Endodermal cell (in vitro differentiated cells): ENCODE measurements around the gene ZNF225. TPM values are rescaled to one million over a fixed set of nuclear protein-coding genes. Genes with fewer than 3 reads are reported as not detected.
A peak's percentile ranks its signal among the peaks of the same experiment; 100 is the strongest.
"Not testable (repeated sequence)": the region's sequence is repeated elsewhere in the genome, so short reads cannot be mapped to it uniquely, and the experiment has no call there.

ENCODE experiments used
- DNase-seq: peaks from one replicate; pipeline ENCODE4 v3.0.0-alpha.2; 2017
- H3K27ac ChIP-seq: 2 replicates; pipeline ENCODE4 v1.5.1; 2013; ENCODE audit warnings: mild to moderate bottlenecking, low read depth, low read length, moderate library complexity
- H3K27me3 ChIP-seq: 2 replicates; pipeline ENCODE4 v1.6.1; 2013; ENCODE audit warnings: mild to moderate bottlenecking, low read length, moderate library complexity; ENCODE audit not compliant: insufficient read depth, control insufficient read depth, poor library complexity, severe bottlenecking
- H3K36me3 ChIP-seq: 2 replicates; pipeline ENCODE4 v1.7.0; 2013; ENCODE audit warnings: mild to moderate bottlenecking, low read length, moderate library complexity; ENCODE audit not compliant: control insufficient read depth, insufficient read depth
- H3K4me1 ChIP-seq: one replicate; pipeline ENCODE4 v1.7.0; 2013; ENCODE audit warnings: low read length; ENCODE audit not compliant: control insufficient read depth, insufficient read depth
- H3K4me3 ChIP-seq: 2 replicates; pipeline ENCODE4 v1.5.1; 2013; ENCODE audit warnings: mild to moderate bottlenecking, low read length, moderate library complexity
- H3K9ac ChIP-seq: 2 replicates; pipeline ENCODE4 v1.6.1; 2013; ENCODE audit warnings: mild to moderate bottlenecking, low read length, moderate library complexity; ENCODE audit not compliant: poor library complexity, severe bottlenecking; ENCODE audit errors: extremely low read depth
- H3K9me3 ChIP-seq: 2 replicates; pipeline ENCODE4 v1.6.1; 2013; ENCODE audit warnings: mild to moderate bottlenecking, low read length, moderate library complexity; ENCODE audit not compliant: control insufficient read depth
- H3K27ac Mint-ChIP-seq: 2 replicates; pipeline ENCODE4 v1.8.0; 2020; ENCODE audit warnings: mixed read lengths
- H3K27me3 Mint-ChIP-seq: 2 replicates; pipeline ENCODE4 v1.8.0; 2021; ENCODE audit warnings: mild to moderate bottlenecking, mixed read lengths; ENCODE audit not compliant: insufficient read depth
- H3K36me3 Mint-ChIP-seq: 2 replicates; pipeline ENCODE4 v1.8.0; 2020; ENCODE audit warnings: low read depth, mixed read lengths
- H3K4me1 Mint-ChIP-seq: 2 replicates; pipeline ENCODE4 v1.8.0; 2020; ENCODE audit warnings: mixed read lengths
- H3K4me3 Mint-ChIP-seq: 2 replicates; pipeline ENCODE4 v1.8.0; 2020; ENCODE audit warnings: mild to moderate bottlenecking, moderate library complexity, mixed read lengths
- H3K9me3 Mint-ChIP-seq: 2 replicates; pipeline ENCODE4 v1.8.0; 2020; ENCODE audit warnings: mild to moderate bottlenecking, mixed read lengths
- CTCF ChIP-seq: fragments of 200-600 bp; sonication (generic); conservative IDR thresholded peaks from 2 replicates; pipeline ENCODE4 v1.5.0; 2021; ENCODE audit warnings: antibody characterized with exemption, mild to moderate bottlenecking
- WGBS, 2 experiments: methylation state at CpG; one replicate each; pipeline versions ENCODE4 v1.1.5 to v1.1.7; 2013; ENCODE audit warnings: missing lambda C conversion rate in 2 of 2, mixed read lengths in 1 of 2; ENCODE audit not compliant: insufficient coverage in 1 of 2, insufficient read length in 1 of 2; 5-methylcytosine and 5-hydroxymethylcytosine counted together
- total RNA-seq, 2 donors: library from RNA; stranded (reverse); fragmentation: NEBNext Ultra II Directional in 1 of 2; extraction: Animal tissue kit (Norgen Biotek cat#: 25700) in 1 of 2; gene quantifications; 2 replicates in 1 of 2; 3 replicates in 1 of 2; pipeline ENCODE4 v1.2.1, GENCODE V29; 2021

The ZNF225 gene
- total RNA-seq, 2 donors from 2014 or later = 6.4 to 7.4 TPM

- 11 to 13% methylated on average over 17 to 18 of the region's 18 CpGs for WGBS, 2 experiments
- no peak overlapping the region for H3K27ac ChIP-seq
These were observed 688 bp downstream of the ZNF225 start for GRCh38 chr19:44113784-44114390.

GRCh38 chr19:44121162-44121561 is 8.0 kb downstream of the ZNF225 start:
- not testable (repeated sequence) for H3K27ac Mint-ChIP-seq, H3K27me3 ChIP-seq, H3K4me1 ChIP-seq, H3K27me3 Mint-ChIP-seq, H3K4me1 Mint-ChIP-seq, H3K4me3 ChIP-seq, H3K4me3 Mint-ChIP-seq, H3K9ac ChIP-seq, H3K27ac ChIP-seq, DNase-seq, H3K9me3 ChIP-seq
- peaks cover 41% of the 10 kb centered on the region for H3K36me3 ChIP-seq
- H3K36me3 Mint-ChIP-seq = peaks cover 89% of the 10 kb centered on the region
- peaks cover 26% of the 10 kb centered on the region for H3K9me3 Mint-ChIP-seq
- 90 to 100% methylated on average over 2 to 4 of the region's 4 CpGs for WGBS, 2 experiments

More at GRCh38 chr19:44113784-44114390, 688 bp downstream of the ZNF225 start:
- no peaks in the 10 kb centered on the region for H3K27me3 Mint-ChIP-seq
- no peaks in the 10 kb centered on the region for H3K4me1 ChIP-seq
- peaks cover 3% of the 10 kb centered on the region for H3K4me1 Mint-ChIP-seq
- H3K36me3 ChIP-seq = peaks cover 15% of the 10 kb centered on the region
- peaks cover 8% of the 10 kb centered on the region for H3K9me3 ChIP-seq
- no peak for TF ChIP-seq CTCF
- peak overlapping the region; percentile 97 for H3K4me3 Mint-ChIP-seq
- peak overlapping the region; percentile 60 for H3K9ac ChIP-seq
- no peaks in the 10 kb centered on the region for H3K27me3 ChIP-seq
- peaks cover 51% of the 10 kb centered on the region for H3K36me3 Mint-ChIP-seq
- peaks cover 30% of the 10 kb centered on the region for H3K9me3 Mint-ChIP-seq
- peak; percentile 62 for DNase-seq
- peak overlapping the region; percentile 99 for H3K4me3 ChIP-seq
- peak overlapping the region; percentile 96 for H3K27ac Mint-ChIP-seq

- Histone ChIP-seq H3K27ac (no peak overlapping the region), H3K9me3 (peaks cover 15% of the 10 kb centered on the region), H3K36me3 (peaks cover 45% of the 10 kb centered on the region), H3K9ac (no peak overlapping the region), H3K4me3 (no peak overlapping the region), H3K27me3 (no peaks in the 10 kb centered on the region), H3K4me1 (no peaks in the 10 kb centered on the region)
- DNase-seq = no peak
- Mint-ChIP-seq H3K4me3 (no peak overlapping the region), H3K27ac (no peak overlapping the region), H3K27me3 (peaks cover 1% of the 10 kb centered on the region), H3K4me1 (no peaks in the 10 kb centered on the region), H3K9me3 (peaks cover 20% of the 10 kb centered on the region), H3K36me3 (peaks cover 40% of the 10 kb centered on the region)
- TF ChIP-seq CTCF = no peak
- 91 to 93% methylated on average over 3 to 5 of the region's 5 CpGs for WGBS, 2 experiments
These were observed 18.8 kb downstream of the ZNF225 start for GRCh38 chr19:44131955-44132354.
